Esophagus muscularis mucosa (tissue), 3 donors: ENCODE measurements around the gene ITPR1.

Experiments used
- CTCF ChIP-seq, 3 experiments: fragments of 200-600 bp in 2 of 3; fragments of 450-650 bp in 1 of 3; sonication (generic) in 2 of 3; IDR thresholded peaks; one replicate each; pipeline ENCODE4 v1.5.1; 2017 to 2019; ENCODE audit warnings: antibody characterized with exemption in 3 of 3, mild to moderate bottlenecking in 2 of 3, moderate library complexity in 1 of 3
- POLR2A ChIP-seq: fragments of 450-650 bp; IDR thresholded peaks from one replicate; pipeline ENCODE4 v1.6.1; 2017; ENCODE audit warnings: antibody characterized with exemption, moderate library complexity, mild to moderate bottlenecking, low read depth

DNA sequence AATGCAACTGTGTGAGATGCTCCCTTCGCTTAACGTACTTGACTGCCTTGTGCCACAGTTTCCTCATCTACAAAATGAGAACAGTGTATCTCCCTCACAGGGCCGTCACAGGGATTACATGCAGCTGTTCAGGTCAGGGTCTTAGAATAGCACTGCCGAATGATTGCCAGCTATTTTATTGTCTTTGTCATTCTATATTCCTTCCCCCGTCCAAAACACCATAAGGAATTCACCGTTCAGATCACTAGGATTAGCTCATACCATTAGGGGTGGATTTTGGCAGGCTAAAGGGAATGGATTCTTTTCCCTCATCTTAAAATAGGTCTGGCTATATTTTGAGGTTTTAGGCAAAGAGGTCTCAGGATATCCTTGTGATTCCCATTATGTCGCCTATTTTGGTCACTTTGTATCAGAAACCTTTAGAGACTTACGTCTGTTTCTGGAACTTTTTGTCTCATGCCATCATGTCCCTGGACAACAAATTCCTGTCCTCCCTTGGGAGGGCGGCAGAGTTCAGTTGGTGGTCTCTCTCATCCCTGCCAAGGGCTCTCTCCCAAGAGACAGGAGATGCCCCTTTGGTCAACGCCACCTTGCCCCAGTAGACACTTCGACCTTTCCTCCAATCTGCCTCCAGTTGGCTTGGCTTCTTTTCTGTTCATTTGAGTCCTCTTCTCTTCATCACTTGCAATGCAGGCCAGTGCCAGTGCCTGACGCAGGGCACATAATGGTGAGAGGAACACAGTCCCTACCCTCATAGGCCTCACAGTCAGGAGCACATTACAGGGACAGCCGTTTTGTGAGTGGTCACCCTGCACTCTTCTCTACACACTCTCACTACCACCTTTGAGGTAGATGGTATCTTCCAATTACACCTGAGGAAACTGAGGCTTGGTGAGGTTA, 314.5 kb downstream of the ITPR1 start:
- TF ChIP-seq CTCF (IDR thresholded peaks at IDR 0.05) (peak in 1 of 3 experiments; percentile 11), POLR2A (no peak)
